Neural cell (in vitro differentiated cells): ENCODE results near the gene CHL1. TPM values are rescaled to one million over a fixed set of nuclear protein-coding genes. Genes with fewer than 3 reads are reported as not detected.

ENCODE experiments used
- H2AFZ ChIP-seq: fragments of 200-600, 300-800 bp; sonication (generic), shearing (Covaris generic); 2 replicates; pipeline ENCODE4 v1.6.0; 2014; ENCODE audit warnings: low read depth, mild to moderate bottlenecking, antibody characterized with exemption, low read length, moderate library complexity
- H3F3A ChIP-seq: fragments of 200-600 bp; shearing (Covaris generic); 2 replicates; pipeline ENCODE4 v1.6.1; 2016; ENCODE audit warnings: mild to moderate bottlenecking, moderate library complexity, mixed read lengths, antibody characterized with exemption, low read length; ENCODE audit not compliant: insufficient read depth, poor library complexity, severe bottlenecking
- H3K27ac ChIP-seq: fragments of 200-600, 300-800 bp; sonication (generic), shearing (Covaris generic); 2 replicates; pipeline ENCODE4 v1.5.1; 2014; ENCODE audit warnings: mild to moderate bottlenecking, low read length, moderate library complexity
- H3K27me3 ChIP-seq: fragments of 300-800, 200-600 bp; sonication (generic), shearing (Covaris generic); 2 replicates; pipeline ENCODE4 v1.6.0; 2014; ENCODE audit warnings: mild to moderate bottlenecking, low read depth, low read length, moderate library complexity; ENCODE audit not compliant: insufficient read depth
- H3K36me3 ChIP-seq: fragments of 300-800, 200-600 bp; sonication (generic), shearing (Covaris generic); 2 replicates; pipeline ENCODE4 v1.5.1; 2014; ENCODE audit warnings: mild to moderate bottlenecking, antibody characterized with exemption, low read length, moderate library complexity; ENCODE audit not compliant: insufficient read depth
- H3K4me2 ChIP-seq: fragments of 300-800, 200-600 bp; sonication (generic), shearing (Covaris generic); 2 replicates; pipeline ENCODE4 v1.6.0; 2014; ENCODE audit warnings: mild to moderate bottlenecking, low read length
- H3K4me3 ChIP-seq: fragments of 300-800, 200-600 bp; sonication (generic), shearing (Covaris generic); 2 replicates; pipeline ENCODE4 v1.5.1; 2014; ENCODE audit warnings: mild to moderate bottlenecking, low read length, moderate library complexity
- H3K79me2 ChIP-seq: fragments of 200-600 bp; shearing (Covaris generic); replicated peaks from 2 replicates; pipeline ENCODE4 v1.6.0; 2014; ENCODE audit warnings: mild to moderate bottlenecking, low read length, moderate library complexity; ENCODE audit not compliant: insufficient read depth
- H3K9ac ChIP-seq: fragments of 300-800, 200-600 bp; sonication (generic), shearing (Covaris generic); 2 replicates; pipeline ENCODE4 v1.6.1; 2016; ENCODE audit warnings: mild to moderate bottlenecking, low read length, mixed read lengths
- H3K9me2 ChIP-seq: fragments of 200-600 bp; shearing (Covaris generic); 2 replicates; pipeline ENCODE4 v1.6.1; 2016; ENCODE audit warnings: mild to moderate bottlenecking, low read length, mixed read lengths; ENCODE audit not compliant: insufficient read depth
- H3K9me3 ChIP-seq: fragments of 200-600, 300-800 bp; sonication (generic), shearing (Covaris generic); 2 replicates; pipeline ENCODE4 v1.6.1; 2016; ENCODE audit warnings: mild to moderate bottlenecking, mixed run types, low read length, moderate library complexity, mixed read lengths
- H4K20me1 ChIP-seq: fragments of 200-600 bp; shearing (Covaris generic); 2 replicates; pipeline ENCODE4 v1.6.1; 2016; ENCODE audit warnings: mild to moderate bottlenecking, mixed run types; ENCODE audit not compliant: insufficient read depth
- CTCF ChIP-seq: fragments of 450-650 bp; IDR thresholded peaks from 2 replicates; pipeline ENCODE4 v1.5.1; 2014; ENCODE audit warnings: antibody characterized with exemption, mild to moderate bottlenecking, moderate library complexity; ENCODE audit not compliant: poor library complexity, severe bottlenecking
- EP300 ChIP-seq: fragments of 450-650 bp; conservative IDR thresholded peaks from 2 replicates; pipeline ENCODE4 v1.6.1; 2014; ENCODE audit warnings: antibody characterized with exemption, mild to moderate bottlenecking, moderate library complexity; ENCODE audit not compliant: poor library complexity, severe bottlenecking
- EZH2 ChIP-seq: fragments of 200-600, 300-800 bp; shearing (Covaris generic), sonication (generic); IDR thresholded peaks from 2 replicates; pipeline ENCODE4 v1.6.1; 2014; ENCODE audit warnings: antibody characterized with exemption, low read length, borderline replicate concordance, mild to moderate bottlenecking; ENCODE audit not compliant: insufficient read depth, poor library complexity, severe bottlenecking
- MXI1 ChIP-seq: fragments of 450-650 bp; conservative IDR thresholded peaks from 2 replicates; pipeline ENCODE4 v1.6.1; 2014; ENCODE audit warnings: antibody characterized with exemption, mild to moderate bottlenecking; ENCODE audit not compliant: poor library complexity, severe bottlenecking
- POLR2AphosphoS5 ChIP-seq: IDR thresholded peaks from 2 replicates; pipeline ENCODE4 v1.6.1; 2012
- RAD21 ChIP-seq: fragments of 450-650 bp; conservative IDR thresholded peaks from 2 replicates; pipeline ENCODE4 v1.6.1; 2014; ENCODE audit warnings: antibody characterized with exemption, mild to moderate bottlenecking, moderate library complexity
- REST ChIP-seq: IDR thresholded peaks from 2 replicates; pipeline ENCODE4 v1.6.1; 2012; ENCODE audit warnings: borderline replicate concordance
- SMC3 ChIP-seq: fragments of 450-650 bp; conservative IDR thresholded peaks from 2 replicates; pipeline ENCODE4 v1.6.1; 2014; ENCODE audit warnings: antibody characterized with exemption, mild to moderate bottlenecking, moderate library complexity; ENCODE audit not compliant: poor library complexity
- TAF1 ChIP-seq: IDR thresholded peaks from 2 replicates; pipeline ENCODE4 v1.6.1; 2012; ENCODE audit warnings: low read depth
- polyA plus RNA-seq: library from polyadenylated mRNA; depleted of rRNA; stranded (reverse); fragments of >200 nt; gene quantifications from 2 replicates; pipeline ENCODE4 v1.2.3, GENCODE V29; 2014

The CHL1 gene
- polyA plus RNA-seq, 1 donor from 2014 or later = 199 TPM

GRCh38 chr3:418239-418929 lies 221.8 kb downstream of the CHL1 start:
- H3K79me2 ChIP-seq = no peaks in the 10 kb centered on the region
- H3K27me3 ChIP-seq = no peaks in the 10 kb centered on the region
- no peak overlapping the region for H2AFZ ChIP-seq
- TF ChIP-seq MXI1 (no peak), EP300 (no peak), SMC3 (no peak), REST (no peak), EZH2 (no peak), RAD21 (no peak), TAF1 (no peak), CTCF (no peak), POLR2AphosphoS5 (no peak)
- no peaks in the 10 kb centered on the region for H3K36me3 ChIP-seq
- H3K4me3 ChIP-seq = no peak overlapping the region
- H3K9me2 ChIP-seq = no peaks in the 10 kb centered on the region
- no peak overlapping the region for H3K4me2 ChIP-seq
- no peaks in the 10 kb centered on the region for H4K20me1 ChIP-seq
- H3K27ac ChIP-seq = no peak overlapping the region
- H3K9me3 ChIP-seq = no peaks in the 10 kb centered on the region
- H3K9ac ChIP-seq = no peak overlapping the region
- no peaks in the 10 kb centered on the region for H3F3A ChIP-seq

- H3K9ac ChIP-seq = no peak overlapping the region
Measured at GRCh38 chr3:420584-420983, 224.0 kb downstream of the CHL1 start.

More at GRCh38 chr3:420584-420983, 224.0 kb downstream of the CHL1 start:
- no peaks in the 10 kb centered on the region for H3K27me3 ChIP-seq
- H3K9me3 ChIP-seq = no peaks in the 10 kb centered on the region
- H3K27ac ChIP-seq = no peak overlapping the region
- H3F3A ChIP-seq = no peaks in the 10 kb centered on the region
- TF ChIP-seq EZH2 = no peak
- TF ChIP-seq RAD21 = no peak
- no peak for TF ChIP-seq EP300
- TF ChIP-seq CTCF = no peak
- TF ChIP-seq TAF1 = no peak
- no peak overlapping the region for H3K4me2 ChIP-seq
- H3K36me3 ChIP-seq = no peaks in the 10 kb centered on the region
- H3K4me3 ChIP-seq = no peak overlapping the region
- no peak overlapping the region for H2AFZ ChIP-seq
- H3K9me2 ChIP-seq = no peaks in the 10 kb centered on the region
- H4K20me1 ChIP-seq = no peaks in the 10 kb centered on the region
- H3K79me2 ChIP-seq = no peaks in the 10 kb centered on the region
